Measurements from ENCODE around the gene AK2. TPM values are rescaled to one million over a fixed set of nuclear protein-coding genes. Genes with fewer than 3 reads are reported as not detected.

Gene AK2
- total and polyA plus RNA-seq, 2 donors (not counting 3 experiments of a cell fraction or from before 2014, with no cell fraction given): 107 to 134 TPM

GRCh38 chr1:33007190-33008050, 29.3 kb downstream of the AK2 start:
- no peak overlapping the region for H3K4me3 ChIP-seq (replicated peaks in 1 of 3; ENCODE audit: insufficient read depth in 1 of 3, low read depth in 1 of 3, low read length in 3 of 3)
- no peaks in the 10 kb centered on the region for H3K9me1 ChIP-seq (replicated peaks; ENCODE audit: control insufficient read depth, extremely low read depth, insufficient read depth, low read length)
- dilution Hi-C loops (cut with MboI; ENCODE audit: extremely low pct_ligation_motif_present, low sequenced_read_pairs): loop anchor here (10.0 kb wide), 1 partner anchor 63 kb away; no protein-coding TSS in a partner anchor
- H3K4me1 ChIP-seq (ENCODE audit: control insufficient read depth, extremely low read depth, insufficient read depth, low read length): peaks cover 41% of the 10 kb centered on the region
- no peak overlapping the region for H3K27ac ChIP-seq (ENCODE audit: insufficient read depth, low read depth, low read length)
- ChIA-PET CTCF (interaction anchor here (0.6 to 9.4 kb wide), 33 partner anchors 10 to 131 kb away, joined by 3 to 340 read pairs (median 7); partner anchors contain the start of gene RNF19B), POLR2A (interaction anchor here (0.8 to 2.8 kb wide), 4 partner anchors 9 to 74 kb away, joined by 3 to 10 read pairs (median 5); partner anchors contain the start of gene RNF19B)
- no peak overlapping the region for H3K4me2 ChIP-seq (ENCODE audit: insufficient read depth, low read length)
- no peaks in the 10 kb centered on the region for H3K9me3 ChIP-seq (replicated peaks; ENCODE audit: control insufficient read depth, insufficient read depth, low read length)
- no peak overlapping the region for H3K9ac ChIP-seq (replicated peaks; ENCODE audit: extremely low read depth, insufficient read depth, low read length)
- H3K36me3 ChIP-seq (ENCODE audit: control insufficient read depth in 2 of 2, extremely low read depth in 1 of 2, insufficient read depth in 2 of 2, low read length in 2 of 2): peaks cover 3 to 8% of the 10 kb centered on the region in 2 experiments
- DNase-seq (ENCODE audit: low read depth, low spot score) (peak; percentile 89), FAIRE-seq (peak; percentile 69)
- H4K20me1 ChIP-seq (replicated peaks; ENCODE audit: control insufficient read depth, extremely low read depth, insufficient read depth, low read length): no peaks in the 10 kb centered on the region
- TF ChIP-seq, protein P1, sequence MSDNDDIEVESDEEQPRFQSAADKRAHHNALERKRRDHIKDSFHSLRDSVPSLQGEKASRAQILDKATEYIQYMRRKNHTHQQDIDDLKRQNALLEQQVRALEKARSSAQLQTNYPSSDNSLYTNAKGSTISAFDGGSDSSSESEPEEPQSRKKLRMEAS (IDR thresholded peaks at IDR 0.05; ENCODE audit: insufficient read depth, insufficient read length): no peak
- no peak for TF ChIP-seq MYC (IDR thresholded peaks at IDR 0.05; ENCODE audit: low read depth, low read length)
- peak; percentile 41 for TF ChIP-seq JUN (IDR thresholded peaks at IDR 0.05; ENCODE audit: borderline replicate concordance, insufficient read depth, insufficient read length, low read depth)
- TF ChIP-seq POLR2AphosphoS5 (IDR thresholded peaks at IDR 0.05; ENCODE audit: insufficient read depth, low read depth, low read length): peak; percentile 60
- no peak for TF ChIP-seq GATA2 (IDR thresholded peaks at IDR 0.05; ENCODE audit: insufficient read depth, insufficient read length, low read depth, low read length)
- TF ChIP-seq POLR2A (IDR thresholded peaks at IDR 0.05; ENCODE audit: low read depth, low read length): peak; percentile 28
- peak; percentile 50 for TF ChIP-seq FOS (IDR thresholded peaks at IDR 0.05; ENCODE audit: borderline replicate concordance, insufficient read depth, low read length)
- peak; percentile 60 to 62 for TF ChIP-seq CTCF (IDR thresholded peaks at IDR 0.05; ENCODE audit: extremely low read depth in 1 of 2, insufficient read depth in 1 of 2, low read depth in 1 of 2, low read length in 2 of 2)
- TF ChIP-seq EZH2 (IDR thresholded peaks at IDR 0.05; ENCODE audit: borderline replicate concordance, low read depth, low read length, severe bottlenecking): no peak
- no TSS peak for BruUV-seq (replicated peaks)
- intact Hi-C loops (cut with micrococcal nuclease): loop anchor here (1.0 kb wide), 4 partner anchors 43 to 131 kb away; partner anchors contain the start of gene RNF19B
- no peak overlapping the region for H2AFZ ChIP-seq (ENCODE audit: low read depth, low read length)
- H3K27me3 ChIP-seq (ENCODE audit: control insufficient read depth in 2 of 2, insufficient read depth in 2 of 2, low read length in 2 of 2): no peaks in the 10 kb centered on the region
- no peaks in the 10 kb centered on the region for H3K79me2 ChIP-seq (ENCODE audit: control insufficient read depth, insufficient read depth, low read length)
